Thyroid gland (tissue), 4 donors: ENCODE data around the gene BTNL9. TPM values are rescaled to one million over a fixed set of nuclear protein-coding genes. Genes with fewer than 3 reads are reported as not detected.
A peak's percentile ranks its signal among the peaks of the same experiment; 100 is the strongest.
"Not testable (repeated sequence)": the region's sequence is repeated elsewhere in the genome, so short reads cannot be mapped to it uniquely, and the experiment has no call there.

ENCODE experiments used
- DNase-seq, 2 donors: peaks; one replicate each; pipeline ENCODE4 v3.0.0-alpha.2; 2019
- H3K27ac ChIP-seq, 3 donors: fragments of 200-600 bp; sonication (generic); 1 replicate in 2 of 3; 2 replicates in 1 of 3; pipeline ENCODE4 v1.5.1; 2016 to 2019; ENCODE audit warnings: mild to moderate bottlenecking in 1 of 3, moderate library complexity in 1 of 3
- H3K27me3 ChIP-seq: fragments of 200-600 bp; sonication (generic); one replicate; pipeline ENCODE4 v1.5.1; 2019
- H3K36me3 ChIP-seq, 2 donors: fragments of 200-600 bp; sonication (generic); one replicate each; pipeline ENCODE4 v1.5.1; 2016 to 2019
- H3K4me1 ChIP-seq, 2 donors: fragments of 200-600 bp; sonication (generic); one replicate each; pipeline ENCODE4 v1.5.1; 2017 to 2019
- H3K4me3 ChIP-seq, 3 donors: fragments of 200-600 bp; sonication (generic); replicated peaks in 1 of 3; 1 replicate in 2 of 3; 2 replicates in 1 of 3; pipeline ENCODE4 v1.5.1; 2016; ENCODE audit warnings: mild to moderate bottlenecking in 1 of 3
- H3K9me3 ChIP-seq: fragments of 200-600 bp; sonication (generic); one replicate; pipeline ENCODE4 v1.5.1; 2017
- CTCF ChIP-seq, 6 experiments: fragments of 200-600 bp in 3 of 6; fragments of 450-650 bp in 3 of 6; sonication (generic) in 3 of 6; IDR thresholded peaks; one replicate each; pipeline ENCODE4 v1.5.1; 2016 to 2019; ENCODE audit warnings: antibody characterized with exemption in 6 of 6, mild to moderate bottlenecking in 2 of 6, inconsistent platforms in 1 of 6, moderate library complexity in 1 of 6
- POLR2A ChIP-seq, 2 donors: fragments of 450-650 bp; IDR thresholded peaks; one replicate each; pipeline ENCODE4 v1.6.1; 2017; ENCODE audit warnings: antibody characterized with exemption in 2 of 2, mild to moderate bottlenecking in 2 of 2, moderate library complexity in 1 of 2
- WGBS, 2 donors: methylation state at CpG; one replicate each; pipeline ENCODE4 v1.1.5; 2017; 5-methylcytosine and 5-hydroxymethylcytosine counted together
- intact Hi-C: fragments of 100-400 bp; cut with DNase I; formaldehyde crosslinking; loops from one replicate; pipeline ENCODE4 v1.15.1; 2023
- total RNA-seq, 4 donors: library from RNA; depleted of rRNA; stranded (reverse); fragments of >200 nt; gene quantifications; one replicate each; pipeline ENCODE4 v1.2.3, GENCODE V29; 2016

Gene BTNL9
- total RNA-seq, 4 donors from 2014 or later, result 12.9 to 77.1 (median 34.3) TPM

DNA sequence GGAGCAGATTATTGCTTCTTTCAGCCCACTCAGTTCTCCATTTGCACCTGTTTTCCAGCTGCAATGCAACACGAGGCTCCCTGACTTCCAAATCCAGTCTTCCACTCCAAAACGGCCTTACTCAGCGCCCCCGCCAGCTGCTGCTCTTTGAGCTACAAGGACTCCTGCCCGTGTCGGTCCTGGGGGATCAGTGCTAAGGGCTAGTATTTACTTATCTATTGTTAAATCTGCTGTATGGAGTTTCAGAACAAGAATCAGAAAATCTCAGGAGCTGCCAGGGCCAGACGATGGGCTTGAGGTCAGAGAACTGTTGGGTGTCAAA, 46.8 kb downstream of the BTNL9 start:
- Histone ChIP-seq H3K36me3 (no peaks in the 10 kb centered on the region), H3K9me3 (no peaks in the 10 kb centered on the region), H3K27ac (no peak overlapping the region), H3K4me1 (no peaks in the 10 kb centered on the region), H3K27me3 (no peaks in the 10 kb centered on the region), H3K4me3 (no peak overlapping the region)
- intact Hi-C loops, result no loop called here
- 54 to 62% methylated on average over 7 of the region's 7 CpGs for WGBS, 2 donors
- no peak for TF ChIP-seq CTCF (IDR thresholded peaks at IDR 0.05)
- TF ChIP-seq POLR2A (IDR thresholded peaks at IDR 0.05), result no peak
- no peak for DNase-seq

- Histone ChIP-seq H3K27me3 (no peaks in the 10 kb centered on the region), H3K36me3 (no peaks in the 10 kb centered on the region), H3K4me1 (no peaks in the 10 kb centered on the region), H3K9me3 (no peaks in the 10 kb centered on the region), H3K4me3 (no peak overlapping the region), H3K27ac (no peak overlapping the region)
- WGBS, 2 donors, result 83 to 84% methylated on average over 10 of the region's 10 CpGs
- no peak for DNase-seq
- TF ChIP-seq CTCF (IDR thresholded peaks at IDR 0.05), result no peak
- intact Hi-C loops, result no loop called here
Measured at GRCh38 chr5:181087309-181087708, 47.2 kb downstream of the BTNL9 start.

DNA sequence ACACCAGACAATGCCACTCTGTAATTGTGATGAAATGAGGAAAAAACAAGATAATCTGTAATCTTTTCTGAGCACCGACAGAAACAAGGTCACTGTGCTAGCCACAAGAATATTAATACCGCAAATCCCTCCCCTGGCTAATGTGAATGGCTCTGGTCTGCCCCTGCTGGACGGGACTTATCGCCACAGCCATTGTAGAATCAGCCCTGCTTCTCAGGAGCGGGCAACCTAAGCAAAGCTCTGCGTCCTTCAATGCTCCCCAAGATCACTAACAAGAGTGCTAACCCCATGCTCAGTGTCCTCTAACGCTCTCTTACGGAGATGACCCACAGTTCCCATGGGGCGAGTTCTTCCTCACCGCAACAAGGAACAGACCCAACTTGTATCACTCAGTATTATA, 48.2 kb downstream of the BTNL9 start:
- intact Hi-C loops, result no loop called here
- no peaks in the 10 kb centered on the region for H3K9me3 ChIP-seq
- no peaks in the 10 kb centered on the region for H3K36me3 ChIP-seq
- no peak for DNase-seq
- no peaks in the 10 kb centered on the region for H3K27me3 ChIP-seq
- TF ChIP-seq POLR2A (IDR thresholded peaks at IDR 0.05), result no peak
- TF ChIP-seq CTCF (IDR thresholded peaks at IDR 0.05), result peak in 1 of 6 experiments; percentile 31
- H3K27ac ChIP-seq, result no peak overlapping the region
- H3K4me1 ChIP-seq, result no peaks in the 10 kb centered on the region
- H3K4me3 ChIP-seq, result no peak overlapping the region
- 61 to 64% methylated on average over 10 of the region's 10 CpGs for WGBS, 2 donors

GRCh38 chr5:181092428-181092827, 52.4 kb downstream of the BTNL9 start:
- Histone ChIP-seq H3K4me3 (no peak overlapping the region), H3K9me3 (no peaks in the 10 kb centered on the region), H3K27ac (no peak overlapping the region), H3K27me3 (no peaks in the 10 kb centered on the region), H3K36me3 (no peaks in the 10 kb centered on the region), H3K4me1 (no peaks in the 10 kb centered on the region)
- intact Hi-C loops, result no loop called here
- WGBS, 2 donors, result 82 to 83% methylated on average over 7 of the region's 7 CpGs
- TF ChIP-seq CTCF (IDR thresholded peaks at IDR 0.05), result no peak
- no peak for DNase-seq

GRCh38 chr5:181095162-181095561, 55.1 kb downstream of the BTNL9 start:
- DNase-seq, H3K36me3 ChIP-seq, intact Hi-C loops, H3K27ac ChIP-seq, H3K9me3 ChIP-seq, H3K4me3 ChIP-seq, H3K4me1 ChIP-seq, H3K27me3 ChIP-seq: not testable (repeated sequence)
- WGBS, 2 donors, result 91% methylated on average over 3 of the region's 3 CpGs

DNA sequence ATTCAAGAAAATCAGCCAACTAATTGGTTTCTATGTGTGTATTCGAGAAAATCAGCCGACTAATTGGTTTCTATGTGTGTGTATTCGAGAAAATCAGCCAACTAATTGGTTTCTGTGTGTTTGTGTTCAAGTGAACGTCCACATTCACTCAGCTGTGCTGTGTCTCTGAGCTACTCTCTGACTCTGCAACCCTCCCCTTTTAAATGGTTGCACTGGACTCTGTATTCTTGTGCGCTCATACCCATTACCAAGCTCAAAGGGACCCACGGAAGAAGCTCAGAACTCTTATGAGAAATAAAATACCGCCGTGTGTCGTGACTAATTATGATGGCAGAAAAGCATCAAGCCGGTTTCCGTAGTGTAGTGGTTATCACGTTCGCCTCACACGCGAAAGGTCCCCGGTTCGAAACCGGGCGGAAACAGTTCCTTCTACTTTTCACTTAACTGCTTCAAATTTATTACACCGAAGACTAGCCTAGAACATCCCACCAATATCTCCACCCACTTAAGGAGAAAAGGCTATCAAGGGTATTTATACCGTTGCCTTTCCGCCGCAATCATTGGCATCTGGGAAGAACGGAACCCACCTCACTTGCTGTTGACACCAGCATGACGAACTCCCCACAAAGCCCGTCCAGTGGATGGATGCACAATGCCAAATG, 56.8 kb downstream of the BTNL9 start:
- H3K27me3 ChIP-seq, intact Hi-C loops, H3K9me3 ChIP-seq, H3K36me3 ChIP-seq, DNase-seq, H3K27ac ChIP-seq, H3K4me1 ChIP-seq, H3K4me3 ChIP-seq: not testable (repeated sequence)
- WGBS, 2 donors, result no CpG with 5 or more reads among the region's 26 CpGs

DNA sequence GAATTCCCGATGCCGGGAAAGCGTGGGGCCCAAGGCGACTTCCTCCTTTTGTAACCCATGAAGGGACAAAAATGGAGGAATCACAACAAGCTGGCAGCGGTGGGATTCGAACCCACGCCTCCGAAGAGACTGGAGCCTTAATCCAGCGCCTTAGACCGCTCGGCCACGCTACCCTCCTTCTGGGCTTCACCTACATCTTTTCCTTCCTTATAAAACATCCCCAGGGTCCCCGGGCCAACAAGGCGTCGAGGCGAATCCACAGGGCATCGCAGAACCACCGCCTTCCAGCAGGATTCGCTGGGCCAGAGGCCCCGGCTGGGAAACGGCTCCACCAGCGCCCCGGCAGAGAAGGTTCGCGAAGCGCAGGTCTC, 57.3 kb downstream of the BTNL9 start:
- intact Hi-C loops, H3K27ac ChIP-seq, DNase-seq, H3K4me1 ChIP-seq, H3K9me3 ChIP-seq, H3K27me3 ChIP-seq, H3K36me3 ChIP-seq, H3K4me3 ChIP-seq: not testable (repeated sequence)
- WGBS, 2 donors, result no CpG with 5 or more reads among the region's 26 CpGs

GRCh38 chr5:181097759-181098491, 57.9 kb downstream of the BTNL9 start:
- H3K36me3 ChIP-seq, intact Hi-C loops, H3K9me3 ChIP-seq, H3K27me3 ChIP-seq, H3K27ac ChIP-seq, H3K4me3 ChIP-seq, H3K4me1 ChIP-seq: not testable (repeated sequence)
- peak in 1 of 2 donors; percentile 63 for DNase-seq
- no CpG with 5 or more reads among the region's 56 CpGs for whole genome bisulfite sequencing, 2 donors
